Activated CD8-positive, alpha-beta memory T cell treated with anti-CD3 and anti-CD28 coated beads, Interleukin-2, amount 50 U/mL, for 4 hours (primary cell): Measurements from ENCODE around the gene CYSLTR2.

Experiments
- DNase-seq: peaks from one replicate; pipeline ENCODE4 v3.0.0-alpha.2; 2020

Gene CYSLTR2

GRCh38 chr13:48708764-48709163, 55.0 kb downstream of the CYSLTR2 start:
- no peak for DNase-seq

- no peak for DNase-seq
Measured at GRCh38 chr13:48709213-48709612, 55.5 kb downstream of the CYSLTR2 start.

- no peak for DNase-seq
Measured at GRCh38 chr13:48710160-48710559, 56.4 kb downstream of the CYSLTR2 start.

GRCh38 chr13:48712141-48712540, 58.4 kb downstream of the CYSLTR2 start:
- no peak for DNase-seq

- DNase-seq, result no peak
Measured at GRCh38 chr13:48715977-48716376, 62.2 kb downstream of the CYSLTR2 start.

GRCh38 chr13:48720621-48721020, 66.9 kb downstream of the CYSLTR2 start:
- DNase-seq, result no peak

GRCh38 chr13:48723168-48723567, 69.4 kb downstream of the CYSLTR2 start:
- DNase-seq, result no peak

- DNase-seq, result no peak
Measured at GRCh38 chr13:48725271-48725670, 71.5 kb downstream of the CYSLTR2 start.

GRCh38 chr13:48726711-48727110, 73.0 kb downstream of the CYSLTR2 start:
- DNase-seq, result no peak

GRCh38 chr13:48727241-48728011, 73.7 kb downstream of the CYSLTR2 start:
- DNase-seq, result no peak

GRCh38 chr13:48728226-48728625, 74.5 kb downstream of the CYSLTR2 start:
- no peak for DNase-seq

GRCh38 chr13:48728876-48729275, 75.1 kb downstream of the CYSLTR2 start:
- no peak for DNase-seq

- no peak for DNase-seq
Measured at GRCh38 chr13:48729856-48730255, 76.1 kb downstream of the CYSLTR2 start.

GRCh38 chr13:48731001-48731658, 77.4 kb downstream of the CYSLTR2 start:
- no peak for DNase-seq

GRCh38 chr13:48731957-48732569, 78.3 kb downstream of the CYSLTR2 start:
- DNase-seq, result peak; percentile 57

GRCh38 chr13:48733739-48734335, 80.1 kb downstream of the CYSLTR2 start:
- DNase-seq, result no peak

- no peak for DNase-seq
Measured at GRCh38 chr13:48735571-48735970, 81.8 kb downstream of the CYSLTR2 start.

GRCh38 chr13:48737689-48738088, 84.0 kb downstream of the CYSLTR2 start:
- no peak for DNase-seq

- no peak for DNase-seq
Measured at GRCh38 chr13:48738311-48738710, 84.6 kb downstream of the CYSLTR2 start.

- DNase-seq, result no peak
Measured at GRCh38 chr13:48739386-48739964, 85.7 kb downstream of the CYSLTR2 start.

- DNase-seq, result no peak
Measured at GRCh38 chr13:48741377-48741776, 87.6 kb downstream of the CYSLTR2 start.

GRCh38 chr13:48746821-48747220, 93.1 kb downstream of the CYSLTR2 start:
- no peak for DNase-seq

- no peak for DNase-seq
Measured at GRCh38 chr13:48748681-48749080, 95.0 kb downstream of the CYSLTR2 start.
